HL-60 (cell line): ENCODE measurements around the gene MANBA.

Source experiments
- DNase-seq, 2 experiments: peaks; one replicate each; pipeline ENCODE4 v3.0.0-alpha.2; 2010 to 2020; ENCODE audit warnings: low read depth in 1 of 2, low spot score in 1 of 2
- H3K27ac ChIP-seq: fragments of 250-450 bp; sonication (Bioruptor Pico); replicated peaks from 2 replicates; pipeline ENCODE4 v1.5.1; 2020; ENCODE audit warnings: mild to moderate bottlenecking, moderate library complexity
- H3K27me3 ChIP-seq: fragments of 250-450 bp; sonication (Bioruptor Pico); 2 replicates; pipeline ENCODE4 v1.5.1; 2021; ENCODE audit warnings: mild to moderate bottlenecking, moderate library complexity; ENCODE audit not compliant: insufficient read depth, poor library complexity, severe bottlenecking
- H3K4me3 ChIP-seq: replicated peaks from 2 replicates; pipeline ENCODE4 v1.5.1; 2011; ENCODE audit warnings: mild to moderate bottlenecking, control low read depth, low read length; ENCODE audit not compliant: insufficient read depth
- GABPA ChIP-seq: IDR thresholded peaks from 2 replicates; pipeline ENCODE4 v1.6.1; 2012; ENCODE audit warnings: low read depth
- POLR2AphosphoS5 ChIP-seq: IDR thresholded peaks from 2 replicates; pipeline ENCODE4 v1.6.1; 2012; ENCODE audit warnings: low read depth
- SPI1 ChIP-seq: IDR thresholded peaks from 2 replicates; pipeline ENCODE4 v1.6.1; 2012; ENCODE audit warnings: low read depth, mild to moderate bottlenecking, borderline replicate concordance
- TF ChIP-seq, protein P1 (sequence below): IDR thresholded peaks from 2 replicates; pipeline ENCODE4 v1.6.1; 2012; ENCODE audit warnings: low read depth; ENCODE audit not compliant: insufficient replicate concordance
- TF ChIP-seq, protein P2 (sequence below): IDR thresholded peaks from one replicate; pipeline ENCODE4 v1.5.1; 2011; ENCODE audit warnings: low read length, control low read depth, inconsistent platforms; ENCODE audit not compliant: insufficient read depth

The MANBA gene

DNA sequence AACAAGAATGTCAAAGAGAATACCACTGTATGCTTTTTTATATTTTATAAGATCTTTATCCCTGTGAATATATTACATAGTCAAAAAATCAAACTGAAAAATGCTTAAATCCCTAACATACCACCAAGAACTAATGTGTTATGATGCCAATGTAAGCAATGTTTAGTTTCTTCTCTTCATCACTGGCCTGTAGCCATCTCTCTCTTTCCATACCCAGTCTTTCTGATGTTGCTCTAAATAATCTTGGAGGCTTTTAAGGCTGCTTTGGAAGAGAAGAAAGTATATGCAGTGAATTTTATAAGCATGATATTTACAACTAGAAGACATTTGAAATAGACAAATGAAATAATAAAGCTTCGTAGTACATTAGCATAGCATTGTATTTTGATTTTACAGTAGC lies 176.7 kb downstream of the MANBA start:
- Histone ChIP-seq H3K27me3 (no peaks in the 10 kb centered on the region), H3K27ac (no peak overlapping the region), H3K4me3 (no peak overlapping the region)
- no peak for DNase-seq
- TF ChIP-seq, protein P1, sequence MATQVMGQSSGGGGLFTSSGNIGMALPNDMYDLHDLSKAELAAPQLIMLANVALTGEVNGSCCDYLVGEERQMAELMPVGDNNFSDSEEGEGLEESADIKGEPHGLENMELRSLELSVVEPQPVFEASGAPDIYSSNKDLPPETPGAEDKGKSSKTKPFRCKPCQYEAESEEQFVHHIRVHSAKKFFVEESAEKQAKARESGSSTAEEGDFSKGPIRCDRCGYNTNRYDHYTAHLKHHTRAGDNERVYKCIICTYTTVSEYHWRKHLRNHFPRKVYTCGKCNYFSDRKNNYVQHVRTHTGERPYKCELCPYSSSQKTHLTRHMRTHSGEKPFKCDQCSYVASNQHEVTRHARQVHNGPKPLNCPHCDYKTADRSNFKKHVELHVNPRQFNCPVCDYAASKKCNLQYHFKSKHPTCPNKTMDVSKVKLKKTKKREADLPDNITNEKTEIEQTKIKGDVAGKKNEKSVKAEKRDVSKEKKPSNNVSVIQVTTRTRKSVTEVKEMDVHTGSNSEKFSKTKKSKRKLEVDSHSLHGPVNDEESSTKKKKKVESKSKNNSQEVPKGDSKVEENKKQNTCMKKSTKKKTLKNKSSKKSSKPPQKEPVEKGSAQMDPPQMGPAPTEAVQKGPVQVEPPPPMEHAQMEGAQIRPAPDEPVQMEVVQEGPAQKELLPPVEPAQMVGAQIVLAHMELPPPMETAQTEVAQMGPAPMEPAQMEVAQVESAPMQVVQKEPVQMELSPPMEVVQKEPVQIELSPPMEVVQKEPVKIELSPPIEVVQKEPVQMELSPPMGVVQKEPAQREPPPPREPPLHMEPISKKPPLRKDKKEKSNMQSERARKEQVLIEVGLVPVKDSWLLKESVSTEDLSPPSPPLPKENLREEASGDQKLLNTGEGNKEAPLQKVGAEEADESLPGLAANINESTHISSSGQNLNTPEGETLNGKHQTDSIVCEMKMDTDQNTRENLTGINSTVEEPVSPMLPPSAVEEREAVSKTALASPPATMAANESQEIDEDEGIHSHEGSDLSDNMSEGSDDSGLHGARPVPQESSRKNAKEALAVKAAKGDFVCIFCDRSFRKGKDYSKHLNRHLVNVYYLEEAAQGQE = no peak
- TF ChIP-seq POLR2AphosphoS5 (no peak), SPI1 (no peak), GABPA (no peak)
- TF ChIP-seq, protein P2, sequence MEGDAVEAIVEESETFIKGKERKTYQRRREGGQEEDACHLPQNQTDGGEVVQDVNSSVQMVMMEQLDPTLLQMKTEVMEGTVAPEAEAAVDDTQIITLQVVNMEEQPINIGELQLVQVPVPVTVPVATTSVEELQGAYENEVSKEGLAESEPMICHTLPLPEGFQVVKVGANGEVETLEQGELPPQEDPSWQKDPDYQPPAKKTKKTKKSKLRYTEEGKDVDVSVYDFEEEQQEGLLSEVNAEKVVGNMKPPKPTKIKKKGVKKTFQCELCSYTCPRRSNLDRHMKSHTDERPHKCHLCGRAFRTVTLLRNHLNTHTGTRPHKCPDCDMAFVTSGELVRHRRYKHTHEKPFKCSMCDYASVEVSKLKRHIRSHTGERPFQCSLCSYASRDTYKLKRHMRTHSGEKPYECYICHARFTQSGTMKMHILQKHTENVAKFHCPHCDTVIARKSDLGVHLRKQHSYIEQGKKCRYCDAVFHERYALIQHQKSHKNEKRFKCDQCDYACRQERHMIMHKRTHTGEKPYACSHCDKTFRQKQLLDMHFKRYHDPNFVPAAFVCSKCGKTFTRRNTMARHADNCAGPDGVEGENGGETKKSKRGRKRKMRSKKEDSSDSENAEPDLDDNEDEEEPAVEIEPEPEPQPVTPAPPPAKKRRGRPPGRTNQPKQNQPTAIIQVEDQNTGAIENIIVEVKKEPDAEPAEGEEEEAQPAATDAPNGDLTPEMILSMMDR = no peak
